Activated CD4-positive, CD25-positive, alpha-beta regulatory T cell treated with anti-CD3 and anti-CD28 coated beads, Interleukin-2, amount 50 U/mL, for 16 hours (primary cell): Measurements from ENCODE around the gene ITPRIPL2.

Experiments
- DNase-seq: peaks from one replicate; pipeline ENCODE4 v3.0.0-alpha.2; 2020; ENCODE audit warnings: low read depth, low spot score

Gene ITPRIPL2

GRCh38 chr16:19093631-19094541 is 19.9 kb upstream of the ITPRIPL2 start:
- DNase-seq, result no peak

GRCh38 chr16:19094542-19095365 is 19.0 kb upstream of the ITPRIPL2 start:
- no peak for DNase-seq

GRCh38 chr16:19095654-19096053 is 18.1 kb upstream of the ITPRIPL2 start:
- DNase-seq, result no peak

- DNase-seq, result no peak
Observed at GRCh38 chr16:19098173-19098572, 15.6 kb upstream of the ITPRIPL2 start.

GRCh38 chr16:19102187-19102872 is 11.4 kb upstream of the ITPRIPL2 start:
- no peak for DNase-seq

GRCh38 chr16:19104607-19105006 is 9.2 kb upstream of the ITPRIPL2 start:
- no peak for DNase-seq

- no peak for DNase-seq
Observed at GRCh38 chr16:19105131-19105530, 8.6 kb upstream of the ITPRIPL2 start.

- DNase-seq, result no peak
Observed at GRCh38 chr16:19105891-19106624, 7.7 kb upstream of the ITPRIPL2 start.

GRCh38 chr16:19106625-19107020 is 7.1 kb upstream of the ITPRIPL2 start:
- DNase-seq, result no peak

- no peak for DNase-seq
Observed at GRCh38 chr16:19108409-19109287, 5.1 kb upstream of the ITPRIPL2 start.

- DNase-seq, result no peak
Observed at GRCh38 chr16:19109288-19109664, 4.5 kb upstream of the ITPRIPL2 start.

- no peak for DNase-seq
Observed at GRCh38 chr16:19110537-19111360, 3.0 kb upstream of the ITPRIPL2 start.

GRCh38 chr16:19112099-19112407 is 1.7 kb upstream of the ITPRIPL2 start:
- no peak for DNase-seq

- no peak for DNase-seq
Observed at GRCh38 chr16:19114359-19115147, 789 bp downstream of the ITPRIPL2 start.

GRCh38 chr16:19115148-19116021 is 1.6 kb downstream of the ITPRIPL2 start:
- DNase-seq, result no peak

GRCh38 chr16:19116711-19117449 is 3.1 kb downstream of the ITPRIPL2 start:
- DNase-seq, result no peak

- DNase-seq, result no peak
Observed at GRCh38 chr16:19118938-19119431, 5.2 kb downstream of the ITPRIPL2 start.
